Karpas-422 (cell line): ENCODE results near the gene RNLS. TPM values are rescaled to one million over a fixed set of nuclear protein-coding genes. Genes with fewer than 3 reads are reported as not detected.

Experiments used
- DNase-seq: peaks from one replicate; pipeline ENCODE4 v3.0.0-alpha.2; 2015
- H2AFZ ChIP-seq: fragments of 200-600 bp; sonication (generic); 2 replicates; pipeline ENCODE4 v1.6.1; 2014; ENCODE audit warnings: antibody characterized with exemption, low read length, mixed read lengths
- H3K27ac ChIP-seq: fragments of 200-600 bp; sonication (generic); 2 replicates; pipeline ENCODE4 v1.5.1; 2014; ENCODE audit warnings: mild to moderate bottlenecking, low read length, moderate library complexity
- H3K27me3 ChIP-seq: fragments of 200-600 bp; sonication (generic); 2 replicates; pipeline ENCODE4 v1.6.1; 2014; ENCODE audit warnings: low read length, mixed read lengths
- H3K36me3 ChIP-seq: fragments of 200-600 bp; sonication (generic); 2 replicates; pipeline ENCODE4 v1.6.1; 2014; ENCODE audit warnings: low read length, mixed read lengths; ENCODE audit not compliant: insufficient read depth
- H3K4me1 ChIP-seq: fragments of 200-600 bp; sonication (generic); 2 replicates; pipeline ENCODE4 v1.6.1; 2014; ENCODE audit warnings: mild to moderate bottlenecking, low read length, mixed read lengths
- H3K4me2 ChIP-seq: fragments of 200-600 bp; sonication (generic); 2 replicates; pipeline ENCODE4 v1.6.1; 2014; ENCODE audit warnings: low read length, low read depth, mild to moderate bottlenecking; ENCODE audit not compliant: poor library complexity, severe bottlenecking
- H3K4me3 ChIP-seq: fragments of 200-600 bp; sonication (generic); 2 replicates; pipeline ENCODE4 v1.5.1; 2014; ENCODE audit warnings: mild to moderate bottlenecking, antibody characterized with exemption, low read length, mixed read lengths
- H3K79me2 ChIP-seq: fragments of 200-600 bp; sonication (generic); 2 replicates; pipeline ENCODE4 v1.6.1; 2014; ENCODE audit warnings: mild to moderate bottlenecking, low read length, mixed read lengths
- H3K9ac ChIP-seq: fragments of 200-600 bp; sonication (generic); 2 replicates; pipeline ENCODE4 v1.6.0; 2014; ENCODE audit warnings: low read length
- H3K9me2 ChIP-seq: fragments of 200-600 bp; sonication (generic), shearing (Covaris generic); replicated peaks from 2 replicates; pipeline ENCODE4 v1.6.0; 2014; ENCODE audit warnings: mild to moderate bottlenecking, low read length, moderate library complexity; ENCODE audit not compliant: insufficient read depth
- H3K9me3 ChIP-seq: fragments of 300-700, 200-600 bp; sonication (generic); 2 replicates; pipeline ENCODE4 v1.6.1; 2014; ENCODE audit warnings: low read length, mixed read lengths
- H4K20me1 ChIP-seq: fragments of 200-600 bp; sonication (generic); 2 replicates; pipeline ENCODE4 v1.6.1; 2014; ENCODE audit warnings: mild to moderate bottlenecking, antibody characterized with exemption, low read length, low read depth; ENCODE audit not compliant: insufficient read depth
- total RNA-seq: library from RNA; depleted of rRNA; stranded (reverse); fragments of >200 nt; shearing (Covaris generic); gene quantifications from 2 replicates; pipeline ENCODE4 v1.2.3, GENCODE V29; 2014; ENCODE audit warnings: low replicate concordance

The RNLS gene
- total RNA-seq, 1 experiment from 2014 or later = not detected

- Histone ChIP-seq H3K9ac (no peak overlapping the region), H3K4me2 (no peak overlapping the region), H3K9me3 (no peaks in the 10 kb centered on the region), H4K20me1 (no peaks in the 10 kb centered on the region), H3K27me3 (no peaks in the 10 kb centered on the region), H3K27ac (no peak overlapping the region), H3K79me2 (no peaks in the 10 kb centered on the region), H3K4me3 (no peak overlapping the region), H3K36me3 (no peaks in the 10 kb centered on the region), H3K4me1 (peaks cover 6% of the 10 kb centered on the region), H2AFZ (no peak overlapping the region), H3K9me2 (no peaks in the 10 kb centered on the region)
- DNase-seq = no peak
Observed at GRCh38 chr10:88293651-88294230, 289.4 kb downstream of the RNLS start.

- Histone ChIP-seq H3K27me3 (no peaks in the 10 kb centered on the region), H3K27ac (no peak overlapping the region), H3K9ac (no peak overlapping the region), H3K4me3 (no peak overlapping the region), H3K9me3 (no peaks in the 10 kb centered on the region), H2AFZ (no peak overlapping the region), H3K79me2 (no peaks in the 10 kb centered on the region), H4K20me1 (no peaks in the 10 kb centered on the region), H3K9me2 (no peaks in the 10 kb centered on the region), H3K36me3 (no peaks in the 10 kb centered on the region), H3K4me1 (peaks cover 6% of the 10 kb centered on the region), H3K4me2 (no peak overlapping the region)
- no peak for DNase-seq
Observed at GRCh38 chr10:88293073-88293472, 290.0 kb downstream of the RNLS start.

GRCh38 chr10:88292185-88292514 is 291.0 kb downstream of the RNLS start:
- Histone ChIP-seq H3K79me2 (no peaks in the 10 kb centered on the region), H3K4me2 (no peak overlapping the region), H3K4me3 (no peak overlapping the region), H2AFZ (no peak overlapping the region), H3K9ac (no peak overlapping the region), H3K9me3 (no peaks in the 10 kb centered on the region), H4K20me1 (no peaks in the 10 kb centered on the region), H3K27me3 (no peaks in the 10 kb centered on the region), H3K4me1 (peaks cover 6% of the 10 kb centered on the region), H3K9me2 (no peaks in the 10 kb centered on the region), H3K27ac (no peak overlapping the region), H3K36me3 (no peaks in the 10 kb centered on the region)
- DNase-seq = no peak

GRCh38 chr10:88291289-88292184 is 291.6 kb downstream of the RNLS start:
- H3K9ac ChIP-seq = no peak overlapping the region
- no peak overlapping the region for H3K27ac ChIP-seq
- H3K4me1 ChIP-seq = peaks cover 6% of the 10 kb centered on the region
- no peak overlapping the region for H3K4me2 ChIP-seq
- H3K4me3 ChIP-seq = no peak overlapping the region
- no peaks in the 10 kb centered on the region for H3K79me2 ChIP-seq
- no peak overlapping the region for H2AFZ ChIP-seq
- no peaks in the 10 kb centered on the region for H3K9me3 ChIP-seq
- no peaks in the 10 kb centered on the region for H3K27me3 ChIP-seq
- no peaks in the 10 kb centered on the region for H3K36me3 ChIP-seq
- no peaks in the 10 kb centered on the region for H4K20me1 ChIP-seq
- no peak for DNase-seq
- no peaks in the 10 kb centered on the region for H3K9me2 ChIP-seq

- DNase-seq = no peak
- Histone ChIP-seq H2AFZ (no peak overlapping the region), H3K4me1 (peaks cover 7% of the 10 kb centered on the region), H3K9me3 (no peaks in the 10 kb centered on the region), H3K4me2 (no peak overlapping the region), H3K27me3 (no peaks in the 10 kb centered on the region), H3K27ac (no peak overlapping the region), H3K79me2 (no peaks in the 10 kb centered on the region), H3K4me3 (no peak overlapping the region), H3K36me3 (no peaks in the 10 kb centered on the region), H3K9me2 (no peaks in the 10 kb centered on the region), H3K9ac (no peak overlapping the region), H4K20me1 (no peaks in the 10 kb centered on the region)
Observed at GRCh38 chr10:88289342-88289741, 293.8 kb downstream of the RNLS start.

- H3K27ac ChIP-seq = no peak overlapping the region
- H3K27me3 ChIP-seq = no peaks in the 10 kb centered on the region
- H3K36me3 ChIP-seq = no peaks in the 10 kb centered on the region
- H3K9me3 ChIP-seq = no peaks in the 10 kb centered on the region
- H2AFZ ChIP-seq = no peak overlapping the region
- H3K9me2 ChIP-seq = no peaks in the 10 kb centered on the region
- H3K4me1 ChIP-seq = peaks cover 12% of the 10 kb centered on the region
- no peak for DNase-seq
- H3K4me2 ChIP-seq = no peak overlapping the region
- H3K79me2 ChIP-seq = no peaks in the 10 kb centered on the region
- no peak overlapping the region for H3K9ac ChIP-seq
- no peak overlapping the region for H3K4me3 ChIP-seq
- H4K20me1 ChIP-seq = no peaks in the 10 kb centered on the region
Observed at GRCh38 chr10:88288320-88289059, 294.6 kb downstream of the RNLS start.

- no peaks in the 10 kb centered on the region for H3K79me2 ChIP-seq
- no peaks in the 10 kb centered on the region for H3K36me3 ChIP-seq
- H3K4me2 ChIP-seq = no peak overlapping the region
- no peaks in the 10 kb centered on the region for H3K9me2 ChIP-seq
- no peak overlapping the region for H3K27ac ChIP-seq
- H3K9ac ChIP-seq = no peak overlapping the region
- H3K9me3 ChIP-seq = no peaks in the 10 kb centered on the region
- no peaks in the 10 kb centered on the region for H4K20me1 ChIP-seq
- H3K4me3 ChIP-seq = no peak overlapping the region
- peaks cover 23% of the 10 kb centered on the region for H3K4me1 ChIP-seq
- H2AFZ ChIP-seq = no peak overlapping the region
- no peaks in the 10 kb centered on the region for H3K27me3 ChIP-seq
- DNase-seq = no peak
Observed at GRCh38 chr10:88286030-88286429, 297.1 kb downstream of the RNLS start.
